ENCODE data around the gene CSRP1. TPM values are rescaled to one million over a fixed set of nuclear protein-coding genes. Genes with fewer than 3 reads are reported as not detected.

CSRP1 gene
- total and polyA plus RNA-seq, 9 of the 15 experiments (the other 6 are each of a cell fraction or from before 2014, with no cell fraction given): 6.8 to 39.4 (median 23.7) TPM

- 0 out of 6 replicates have a peak, but pooled peaks of 1 of the 3 experiments have one; percentile 5 for TF ChIP-seq ZBTB11 (CRISPR knock-in tag; IDR thresholded peaks at IDR 0.05)
- no peak for TF ChIP-seq KAT8 (IDR thresholded peaks at IDR 0.05; ENCODE audit: low read depth)
- TF ChIP-seq TCFL5 (CRISPR knock-in tag; conservative IDR thresholded peaks at IDR 0.05): no peak
- no peak for TF ChIP-seq PATZ1 (CRISPR knock-in tag; IDR thresholded peaks at IDR 0.05; ENCODE audit: borderline replicate concordance)
- no peak for TF ChIP-seq PHTF2 (CRISPR knock-in tag; IDR thresholded peaks at IDR 0.05)
- peak; percentile 85 for TF ChIP-seq ZNF584 (CRISPR knock-in tag; IDR thresholded peaks at IDR 0.05; ENCODE audit: low read depth)
- no peak for TF ChIP-seq TAF9B (IDR thresholded peaks at IDR 0.05; ENCODE audit: partially characterized antibody)
- TF ChIP-seq ZKSCAN8 (CRISPR knock-in tag; IDR thresholded peaks at IDR 0.05): peak; percentile 78; the same call in 1 of the 2 replicates
- TF ChIP-seq ZFPM2 (CRISPR knock-in tag; IDR thresholded peaks at IDR 0.05): no peak
- TF ChIP-seq CEBPG (CRISPR knock-in tag; IDR thresholded peaks at IDR 0.05): peak; percentile 68; the same call in 1 of the 2 replicates
- peak; percentile 45 to 96; a peak in 3 of 4 replicates for TF ChIP-seq CEBPG (tag; conservative IDR thresholded peaks at IDR 0.05 in 1 of 2, IDR thresholded peaks at IDR 0.05 in 1 of 2)
- TF ChIP-seq ATF2 (CRISPR knock-in tag; IDR thresholded peaks at IDR 0.05): no peak; the same call in 1 of the 2 replicates
- no peak for TF ChIP-seq HNRNPH1 (optimal IDR thresholded peaks at IDR 0.05; ENCODE audit: low read depth, low read length)
- no peak for TF ChIP-seq CHD2 (IDR thresholded peaks at IDR 0.05; ENCODE audit: low read depth, low read length)
- no peak for TF ChIP-seq TOE1 (IDR thresholded peaks at IDR 0.05; ENCODE audit: borderline replicate concordance)
- TF ChIP-seq TOE1 (CRISPR knock-in tag; IDR thresholded peaks at IDR 0.05; ENCODE audit: borderline replicate concordance, low read depth): no peak
- no peak for TF ChIP-seq HNRNPK (IDR thresholded peaks at IDR 0.05; ENCODE audit: low read depth, low read length, poor library complexity, severe bottlenecking)
- TF ChIP-seq ATF7 (IDR thresholded peaks at IDR 0.05): peak; percentile 84
Observed at GRCh38 chr1:201554789-201555592, 48.1 kb upstream of the CSRP1 start (continued).
